ENCODE results near the gene TMBIM4. TPM values are rescaled to one million over a fixed set of nuclear protein-coding genes. Genes with fewer than 3 reads are reported as not detected.

Gene TMBIM4
- total RNA-seq, 1 experiment from 2014 or later: 18.4 TPM

DNA sequence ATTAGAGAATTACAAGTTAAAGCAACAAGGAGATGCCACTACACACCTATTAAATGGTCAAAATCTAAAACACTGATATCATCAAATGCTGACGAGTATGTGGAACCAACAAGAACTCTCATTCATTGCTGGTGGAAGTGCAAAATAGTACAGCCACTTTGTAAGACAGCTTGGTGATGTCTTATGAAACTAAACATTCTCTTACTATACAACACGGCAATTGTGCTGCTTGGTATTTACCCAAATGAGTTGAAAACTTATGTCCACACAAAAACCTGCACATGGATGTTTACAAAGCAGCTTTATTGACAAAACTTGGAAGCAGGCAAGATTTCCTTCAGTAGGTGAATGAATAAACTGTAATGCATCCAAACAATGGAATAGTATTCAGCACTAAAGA is 3.2 kb downstream of the TMBIM4 start:
- Histone ChIP-seq H3K4ac (ENCODE audit: low read depth, low read length) (no peak overlapping the region), H3K9ac (ENCODE audit: extremely low read depth, insufficient read length, low read length) (no peak overlapping the region)

More for the DNA sequence above, 3.2 kb downstream of the TMBIM4 start:
- WGBS (ENCODE audit: extremely low coverage, insufficient read length, low lambda C conversion rate): no CpG with 5 or more reads among the region's 2 CpGs
- TF ChIP-seq, protein P1, sequence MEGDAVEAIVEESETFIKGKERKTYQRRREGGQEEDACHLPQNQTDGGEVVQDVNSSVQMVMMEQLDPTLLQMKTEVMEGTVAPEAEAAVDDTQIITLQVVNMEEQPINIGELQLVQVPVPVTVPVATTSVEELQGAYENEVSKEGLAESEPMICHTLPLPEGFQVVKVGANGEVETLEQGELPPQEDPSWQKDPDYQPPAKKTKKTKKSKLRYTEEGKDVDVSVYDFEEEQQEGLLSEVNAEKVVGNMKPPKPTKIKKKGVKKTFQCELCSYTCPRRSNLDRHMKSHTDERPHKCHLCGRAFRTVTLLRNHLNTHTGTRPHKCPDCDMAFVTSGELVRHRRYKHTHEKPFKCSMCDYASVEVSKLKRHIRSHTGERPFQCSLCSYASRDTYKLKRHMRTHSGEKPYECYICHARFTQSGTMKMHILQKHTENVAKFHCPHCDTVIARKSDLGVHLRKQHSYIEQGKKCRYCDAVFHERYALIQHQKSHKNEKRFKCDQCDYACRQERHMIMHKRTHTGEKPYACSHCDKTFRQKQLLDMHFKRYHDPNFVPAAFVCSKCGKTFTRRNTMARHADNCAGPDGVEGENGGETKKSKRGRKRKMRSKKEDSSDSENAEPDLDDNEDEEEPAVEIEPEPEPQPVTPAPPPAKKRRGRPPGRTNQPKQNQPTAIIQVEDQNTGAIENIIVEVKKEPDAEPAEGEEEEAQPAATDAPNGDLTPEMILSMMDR (conservative IDR thresholded peaks at IDR 0.05): no peak
- H3K79me2 ChIP-seq (ENCODE audit: insufficient read depth, low read length): peaks cover 3% of the 10 kb centered on the region; the same call in 1 of the 2 replicates
- H4K91ac ChIP-seq (ENCODE audit: insufficient read length, low read depth, low read length): no peak overlapping the region
- H2BK120ac ChIP-seq (ENCODE audit: low read depth, low read length, poor library complexity, severe bottlenecking): no peak overlapping the region
- H2AFZ ChIP-seq (ENCODE audit: low read length): no peak overlapping the region
- no peak overlapping the region for H2BK5ac ChIP-seq (ENCODE audit: insufficient read length, low read length)
- no peaks in the 10 kb centered on the region for H4K20me1 ChIP-seq (ENCODE audit: control insufficient read depth, insufficient read depth, insufficient read length)
- H3K4me3 Mint-ChIP-seq: no peak overlapping the region
- H2BK15ac ChIP-seq (ENCODE audit: low read depth, low read length): no peak overlapping the region
- no peak overlapping the region for H3K4me2 ChIP-seq (ENCODE audit: insufficient read depth, insufficient read length, low read length)
- H4K5ac ChIP-seq (ENCODE audit: insufficient read length, low read depth, low read length): no peak overlapping the region
- no peak overlapping the region for H3K14ac ChIP-seq (ENCODE audit: insufficient read depth, low read length)
- no peak overlapping the region for H3K27ac Mint-ChIP-seq
- peaks cover 12 to 16% (median 13%) of the 10 kb centered on the region in 3 experiments for H3K36me3 Mint-ChIP-seq (ENCODE audit: insufficient read depth in 1 of 3, low read depth in 3 of 3)
- no peak overlapping the region for H3K27ac ChIP-seq (ENCODE audit: insufficient read length, low read depth, low read length)
- H3T11ph ChIP-seq (ENCODE audit: low read length): no peak overlapping the region
- peaks cover 3 to 6% of the 10 kb centered on the region in 2 experiments; a peak in 3 of 4 replicates for H3K4me1 Mint-ChIP-seq
- peaks cover 10 to 15% of the 10 kb centered on the region in 2 experiments; a peak in 3 of 5 replicates for H3K9me3 Mint-ChIP-seq
- no peak overlapping the region for H3K18ac ChIP-seq (ENCODE audit: insufficient read length, low read depth, low read length)
- H3K56ac ChIP-seq (ENCODE audit: insufficient read length, low read depth, low read length): no peak overlapping the region
- no peak overlapping the region for H2BK12ac ChIP-seq (ENCODE audit: insufficient read length, low read depth, low read length)
- H4K8ac ChIP-seq (replicated peaks; ENCODE audit: insufficient read length, low read depth, low read length): no peak overlapping the region
- peaks cover 3% of the 10 kb centered on the region for H3K4me1 ChIP-seq (ENCODE audit: insufficient read depth, low read length)
- H3K27me3 Mint-ChIP-seq (ENCODE audit: low read depth): no peaks in the 10 kb centered on the region; the same call in 1 of the 2 replicates
- H3K9me3 ChIP-seq (ENCODE audit: control insufficient read depth, low read depth, low read length): no peaks in the 10 kb centered on the region
- no peaks in the 10 kb centered on the region for H3K27me3 ChIP-seq (ENCODE audit: insufficient read depth, low read length)
- peaks cover 8% of the 10 kb centered on the region for H3K79me1 ChIP-seq (ENCODE audit: insufficient read depth, low read depth, low read length, poor library complexity, severe bottlenecking)
- no peak overlapping the region for H2AK5ac ChIP-seq (ENCODE audit: insufficient read length, low read length)
- H3K23me2 ChIP-seq (ENCODE audit: insufficient read length, low read depth, low read length, poor library complexity, severe bottlenecking): no peaks in the 10 kb centered on the region
- H3K23ac ChIP-seq (ENCODE audit: insufficient read length, low read depth, low read length): no peak overlapping the region
- H2BK20ac ChIP-seq (ENCODE audit: low read depth, low read length, poor library complexity, severe bottlenecking): no peak overlapping the region
- DNase-seq: no peak
